Subcutaneous abdominal adipose tissue (tissue), 5 donors: ENCODE results near the gene SOX5.
"Not testable (repeated sequence)": the region's sequence is repeated elsewhere in the genome, so short reads cannot be mapped to it uniquely, and the experiment has no call there.

Source experiments
- H3K27ac ChIP-seq: one replicate; pipeline ENCODE4 v1.7.0; 2013; ENCODE audit warnings: low read depth, mild to moderate bottlenecking, inconsistent platforms, low read length, moderate library complexity
- H3K27me3 ChIP-seq, 5 donors: one replicate each; pipeline ENCODE4 v1.7.0; 2013; ENCODE audit warnings: low read length in 5 of 5, inconsistent platforms in 1 of 5; ENCODE audit not compliant: control insufficient read depth in 5 of 5, insufficient read depth in 4 of 5
- H3K36me3 ChIP-seq, 5 donors: one replicate each; pipeline ENCODE4 v1.7.0; 2013; ENCODE audit warnings: low read length in 5 of 5; ENCODE audit not compliant: control insufficient read depth in 5 of 5, insufficient read depth in 5 of 5
- H3K4me1 ChIP-seq, 5 donors: one replicate each; pipeline ENCODE4 v1.7.0; 2013; ENCODE audit warnings: low read length in 5 of 5, mild to moderate bottlenecking in 3 of 5, moderate library complexity in 1 of 5; ENCODE audit not compliant: control insufficient read depth in 5 of 5, insufficient read depth in 5 of 5
- H3K4me3 ChIP-seq, 5 donors: one replicate each; pipeline ENCODE4 v1.7.0; 2013; ENCODE audit warnings: low read length in 5 of 5, low read depth in 1 of 5
- H3K9ac ChIP-seq, 5 donors: one replicate each; pipeline ENCODE4 v1.7.0; 2013; ENCODE audit warnings: low read length in 5 of 5, mild to moderate bottlenecking in 4 of 5, moderate library complexity in 3 of 5
- H3K9me3 ChIP-seq, 5 donors: one replicate each; pipeline ENCODE4 v1.7.0; 2013; ENCODE audit warnings: low read length in 5 of 5; ENCODE audit not compliant: control insufficient read depth in 5 of 5
- donor health status: healthy.
- donor health status: healthy.
- donor health status: healthy.
- donor health status: healthy.
- donor health status: healthy.

SOX5 gene

GRCh38 chr12:23534196-23534595, 415.3 kb downstream of the SOX5 start:
- no peak overlapping the region for H3K9ac ChIP-seq
- no peaks in the 10 kb centered on the region for H3K4me1 ChIP-seq
- H3K36me3 ChIP-seq = peaks cover 5 to 16% (median 14%) of the 10 kb centered on the region in 5 donors
- H3K27me3 ChIP-seq = no peaks in the 10 kb centered on the region
- H3K9me3 ChIP-seq = no peaks in the 10 kb centered on the region
- H3K4me3 ChIP-seq = no peak overlapping the region
- no peak overlapping the region for H3K27ac ChIP-seq

- Histone ChIP-seq H3K27ac (no peak overlapping the region), H3K36me3 (peaks cover 5 to 16% (median 12%) of the 10 kb centered on the region in 5 donors), H3K4me3 (no peak overlapping the region), H3K9ac (no peak overlapping the region), H3K4me1 (no peaks in the 10 kb centered on the region), H3K9me3 (no peaks in the 10 kb centered on the region), H3K27me3 (no peaks in the 10 kb centered on the region)
Measured at GRCh38 chr12:23533699-23534098, 415.8 kb downstream of the SOX5 start.

GRCh38 chr12:23533265-23533664, 416.2 kb downstream of the SOX5 start:
- Histone ChIP-seq H3K36me3 (peaks cover 5 to 16% (median 11%) of the 10 kb centered on the region in 5 donors), H3K9ac (no peak overlapping the region), H3K9me3 (no peaks in the 10 kb centered on the region), H3K4me1 (no peaks in the 10 kb centered on the region), H3K4me3 (no peak overlapping the region), H3K27ac (no peak overlapping the region), H3K27me3 (no peaks in the 10 kb centered on the region)

DNA sequence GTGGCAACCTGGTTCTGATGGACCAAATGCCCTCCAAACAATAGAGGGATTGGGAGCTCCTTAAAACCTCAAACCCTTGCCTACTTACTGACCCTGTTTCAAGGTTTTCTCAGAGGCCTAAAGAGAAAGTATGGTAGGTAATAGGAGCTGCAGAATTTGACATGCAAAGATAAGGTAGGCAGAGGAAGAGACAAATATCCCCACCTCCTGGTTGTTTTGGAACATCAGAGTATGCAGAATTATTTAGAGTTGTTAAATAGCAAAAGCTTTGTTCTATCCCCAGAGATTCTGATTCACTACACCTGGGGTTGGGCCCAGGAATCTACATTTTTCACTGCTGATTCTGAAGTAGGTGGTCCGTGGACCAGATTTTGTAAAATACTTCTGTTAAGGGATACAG, 421.2 kb downstream of the SOX5 start:
- Histone ChIP-seq H3K36me3 (peaks cover 0 to 5% (median 0%) of the 10 kb centered on the region in 5 donors), H3K9ac (no peak overlapping the region), H3K27ac (no peak overlapping the region), H3K4me3 (no peak overlapping the region), H3K9me3 (peaks cover 0 to 2% (median 0%) of the 10 kb centered on the region in 5 donors), H3K4me1 (no peaks in the 10 kb centered on the region), H3K27me3 (no peaks in the 10 kb centered on the region)

GRCh38 chr12:23525450-23526072, 423.9 kb downstream of the SOX5 start:
- Histone ChIP-seq H3K4me3 (no peak overlapping the region), H3K36me3 (no peaks in the 10 kb centered on the region), H3K27me3 (no peaks in the 10 kb centered on the region), H3K9me3 (peaks cover 0 to 3% (median 0%) of the 10 kb centered on the region in 5 donors), H3K9ac (no peak overlapping the region), H3K27ac (no peak overlapping the region), H3K4me1 (no peaks in the 10 kb centered on the region)

DNA sequence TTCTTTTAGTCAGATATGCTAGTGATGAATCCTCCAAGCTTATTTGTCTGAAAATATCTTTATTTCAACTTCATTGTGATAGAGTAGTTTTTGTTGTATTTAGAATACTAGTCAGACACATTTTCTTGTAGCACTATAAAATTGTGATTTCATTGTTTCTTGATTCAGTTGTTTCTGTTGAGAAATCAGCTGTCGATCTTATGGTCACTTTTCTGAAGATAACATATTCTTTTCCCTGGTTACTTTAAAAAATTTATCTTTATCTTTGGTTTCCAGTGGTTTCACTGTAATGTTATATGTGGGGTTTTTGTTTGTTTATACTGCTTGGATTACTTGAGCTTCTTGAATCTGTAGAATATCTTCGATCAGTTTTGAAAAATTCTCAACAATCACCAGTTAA, 426.1 kb downstream of the SOX5 start:
- H3K4me3 ChIP-seq = no peak overlapping the region
- H3K36me3 ChIP-seq = no peaks in the 10 kb centered on the region
- H3K27ac ChIP-seq = no peak overlapping the region
- peaks cover 0 to 3% (median 0%) of the 10 kb centered on the region in 5 donors for H3K9me3 ChIP-seq
- H3K9ac ChIP-seq = no peak overlapping the region
- H3K4me1 ChIP-seq = no peaks in the 10 kb centered on the region
- no peaks in the 10 kb centered on the region for H3K27me3 ChIP-seq

DNA sequence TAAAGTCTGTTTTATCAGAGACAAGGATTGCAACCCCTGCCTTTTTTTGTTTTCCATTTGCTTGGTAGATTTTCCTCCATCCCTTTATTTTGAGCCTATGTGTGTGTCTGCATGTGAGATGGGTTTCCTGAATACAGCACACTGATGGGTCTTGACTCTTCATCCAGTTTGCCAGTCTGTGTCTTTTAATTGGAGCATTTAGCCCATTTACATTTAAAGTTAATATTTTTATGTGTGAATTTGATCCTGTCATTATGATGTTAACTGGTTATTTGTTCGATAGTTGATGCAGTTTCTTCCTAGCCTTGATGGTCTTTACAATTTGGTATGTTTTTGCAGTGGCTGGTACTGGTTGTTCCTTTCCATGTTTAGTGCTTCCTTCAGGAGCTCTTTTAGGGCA, 430.0 kb downstream of the SOX5 start:
- not testable (repeated sequence) for H3K4me1 ChIP-seq, H3K9ac ChIP-seq, H3K4me3 ChIP-seq

DNA sequence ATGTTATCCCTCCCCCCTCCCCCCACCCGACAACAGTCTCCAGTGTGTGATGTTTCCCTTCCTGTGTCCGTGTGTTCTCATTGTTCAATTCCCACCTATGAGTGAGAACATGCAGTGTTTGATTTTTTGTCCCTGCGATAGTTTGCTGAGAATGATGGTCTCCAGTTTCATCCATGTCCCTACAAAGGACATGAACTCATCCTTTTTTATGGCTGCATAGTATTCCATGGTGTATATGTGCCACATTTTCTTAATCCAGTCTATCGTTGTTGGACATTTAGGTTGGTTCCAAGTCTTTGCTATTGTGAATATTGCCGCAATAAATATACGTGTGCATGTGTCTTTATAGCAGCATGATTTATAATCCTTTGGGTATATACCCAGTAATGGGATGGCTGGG, 433.7 kb downstream of the SOX5 start:
- not testable (repeated sequence) for H3K4me3 ChIP-seq, H3K9me3 ChIP-seq, H3K4me1 ChIP-seq, H3K9ac ChIP-seq, H3K27me3 ChIP-seq, H3K36me3 ChIP-seq, H3K27ac ChIP-seq

More for the DNA sequence above, 430.0 kb downstream of the SOX5 start:
- not testable (repeated sequence) for H3K27me3 ChIP-seq, H3K27ac ChIP-seq, H3K9me3 ChIP-seq, H3K36me3 ChIP-seq

DNA sequence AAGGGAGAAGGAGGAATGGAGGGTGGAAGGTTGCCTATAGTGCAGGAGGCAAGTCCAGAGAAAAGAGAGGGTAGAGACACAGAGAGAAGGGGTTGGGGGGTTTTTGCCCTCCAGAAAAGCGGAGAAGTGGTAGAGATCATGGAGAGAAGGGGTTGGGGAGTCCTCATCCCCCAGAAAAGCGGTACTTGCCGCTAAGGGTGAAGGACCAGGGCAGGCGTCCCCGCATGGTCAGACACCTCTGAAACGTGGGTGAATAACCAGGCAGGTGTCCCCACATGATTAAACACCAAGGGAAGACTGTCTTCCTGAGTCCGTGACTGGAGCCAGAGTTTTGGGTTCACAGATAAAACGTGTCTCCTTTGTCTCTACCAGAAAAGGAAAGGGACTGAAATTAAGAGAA, 439.0 kb downstream of the SOX5 start:
- Histone ChIP-seq H3K9ac (no peak overlapping the region), H3K4me3 (no peak overlapping the region), H3K4me1 (no peaks in the 10 kb centered on the region), H3K9me3 (peaks cover 0 to 4% (median 0%) of the 10 kb centered on the region in 5 donors), H3K27me3 (no peaks in the 10 kb centered on the region), H3K36me3 (no peaks in the 10 kb centered on the region), H3K27ac (no peak overlapping the region)

- not testable (repeated sequence) for H3K27ac ChIP-seq, H3K27me3 ChIP-seq, H3K9ac ChIP-seq, H3K4me1 ChIP-seq, H3K9me3 ChIP-seq, H3K36me3 ChIP-seq, H3K4me3 ChIP-seq
Measured at GRCh38 chr12:23509832-23510231, 439.6 kb downstream of the SOX5 start.

GRCh38 chr12:23507785-23508184, 441.7 kb downstream of the SOX5 start:
- H3K27ac ChIP-seq, H3K9me3 ChIP-seq, H3K36me3 ChIP-seq, H3K4me1 ChIP-seq, H3K27me3 ChIP-seq, H3K4me3 ChIP-seq, H3K9ac ChIP-seq: not testable (repeated sequence)
